Measurements from ENCODE around the gene CCSER2. TPM values are rescaled to one million over a fixed set of nuclear protein-coding genes. Genes with fewer than 3 reads are reported as not detected.

Gene CCSER2
- total and polyA plus RNA-seq, 7 experiments from 2014 or later: 59.1 to 133 (median 93.4) TPM

DNA sequence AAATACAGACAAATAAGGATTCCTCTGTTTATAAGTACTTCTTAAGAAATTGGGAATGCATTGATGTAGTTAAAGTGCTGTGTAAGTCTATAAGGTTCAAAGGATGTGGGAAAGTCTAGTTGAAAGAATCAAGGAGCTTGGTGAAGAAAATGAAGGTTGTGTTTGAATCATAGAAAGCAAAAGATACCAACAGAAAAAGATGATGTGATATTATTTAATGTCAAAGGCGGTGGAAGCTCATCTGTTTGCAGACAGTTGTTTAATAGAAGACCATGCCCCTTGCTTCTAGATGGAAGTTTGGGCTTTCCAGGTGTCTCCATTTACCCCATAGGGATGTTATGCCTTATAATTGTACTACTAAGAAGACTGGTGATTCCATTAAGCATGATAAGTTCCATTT, 150.3 kb downstream of the CCSER2 start:
- POLR2A ChIA-PET: no interaction called here

DNA sequence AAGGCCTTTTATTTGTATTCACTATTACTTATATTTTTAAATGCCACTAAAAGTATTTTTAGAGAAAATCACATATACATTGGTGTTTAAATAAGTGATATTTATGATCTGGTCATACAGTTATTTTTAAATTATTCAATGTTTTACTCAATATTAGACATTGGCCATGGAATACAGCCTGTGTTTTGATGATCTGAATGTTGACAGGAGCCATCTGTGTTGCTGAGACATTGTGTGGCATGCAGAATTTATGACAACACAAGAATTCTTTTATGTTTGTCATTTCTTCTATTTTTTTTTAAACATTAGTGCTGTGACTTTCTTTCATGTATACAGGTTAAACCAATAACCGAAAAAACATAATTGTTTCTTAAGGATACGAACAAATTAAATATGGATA, 156.2 kb downstream of the CCSER2 start:
- H3K36me3 Mint-ChIP-seq: peaks cover 11 to 72% (median 55%) of the 10 kb centered on the region in 5 donors
- Histone ChIP-seq H3K27me3 (ENCODE audit: control insufficient read depth in 2 of 2, insufficient read depth in 2 of 2, low read length in 2 of 2) (no peaks in the 10 kb centered on the region), H3K36me3 (ENCODE audit: control insufficient read depth in 2 of 3, insufficient read depth in 3 of 3, low read length in 3 of 3) (peaks cover 0 to 10% (median 0%) of the 10 kb centered on the region in 3 experiments), H3K4me3 (ENCODE audit: low read length) (no peak overlapping the region), H3K4me1 (ENCODE audit: control insufficient read depth in 2 of 2, insufficient read depth in 2 of 2, low read length in 2 of 2) (no peaks in the 10 kb centered on the region), H3K9me3 (ENCODE audit: control insufficient read depth in 2 of 3, low read length in 3 of 3) (no peaks in the 10 kb centered on the region), H3K27ac (ENCODE audit: low read depth, low read length) (no peak overlapping the region)
- CTCF ChIA-PET: no interaction called here
- DNase-seq: no peak
- no peak overlapping the region for H3K4me3 Mint-ChIP-seq
- H3K27me3 Mint-ChIP-seq: no peaks in the 10 kb centered on the region
- H3K4me1 Mint-ChIP-seq: peaks cover 4 to 22% (median 14%) of the 10 kb centered on the region in 7 donors
- POLR2A ChIA-PET: no interaction called here
- no peak overlapping the region for H3K27ac Mint-ChIP-seq
- ATAC-seq: no peak
- peaks cover 0 to 4% (median 0%) of the 10 kb centered on the region in 11 donors for H3K9me3 Mint-ChIP-seq
- intact Hi-C loops (cut with micrococcal nuclease): no loop called here

More for the DNA sequence above, 150.3 kb downstream of the CCSER2 start:
- no peaks in the 10 kb centered on the region for H3K9me3 Mint-ChIP-seq
- peak overlapping the region in 3 of 9 donors; percentile 5 to 20 (median 7) for H3K27ac Mint-ChIP-seq
- H3K4me1 Mint-ChIP-seq: peaks cover 4 to 16% (median 9%) of the 10 kb centered on the region in 7 donors
- Histone ChIP-seq H3K9me3 (ENCODE audit: control insufficient read depth in 2 of 3, low read length in 3 of 3) (no peaks in the 10 kb centered on the region), H3K27me3 (ENCODE audit: control insufficient read depth in 2 of 2, insufficient read depth in 2 of 2, low read length in 2 of 2) (no peaks in the 10 kb centered on the region), H3K4me3 (ENCODE audit: low read length) (no peak overlapping the region), H3K4me1 (ENCODE audit: control insufficient read depth in 2 of 2, insufficient read depth in 2 of 2, low read length in 2 of 2) (no peaks in the 10 kb centered on the region), H3K36me3 (ENCODE audit: control insufficient read depth in 2 of 3, insufficient read depth in 3 of 3, low read length in 3 of 3) (peaks cover 4 to 15% (median 5%) of the 10 kb centered on the region in 3 experiments), H3K27ac (ENCODE audit: low read depth, low read length) (no peak overlapping the region)
- ATAC-seq: no peak
- no peak overlapping the region for H3K4me3 Mint-ChIP-seq
- H3K36me3 Mint-ChIP-seq: peaks cover 10 to 51% (median 31%) of the 10 kb centered on the region in 5 donors
- no peaks in the 10 kb centered on the region for H3K27me3 Mint-ChIP-seq
- intact Hi-C loops (cut with micrococcal nuclease): no loop called here
- CTCF ChIA-PET: no interaction called here
- no peak for DNase-seq

DNA sequence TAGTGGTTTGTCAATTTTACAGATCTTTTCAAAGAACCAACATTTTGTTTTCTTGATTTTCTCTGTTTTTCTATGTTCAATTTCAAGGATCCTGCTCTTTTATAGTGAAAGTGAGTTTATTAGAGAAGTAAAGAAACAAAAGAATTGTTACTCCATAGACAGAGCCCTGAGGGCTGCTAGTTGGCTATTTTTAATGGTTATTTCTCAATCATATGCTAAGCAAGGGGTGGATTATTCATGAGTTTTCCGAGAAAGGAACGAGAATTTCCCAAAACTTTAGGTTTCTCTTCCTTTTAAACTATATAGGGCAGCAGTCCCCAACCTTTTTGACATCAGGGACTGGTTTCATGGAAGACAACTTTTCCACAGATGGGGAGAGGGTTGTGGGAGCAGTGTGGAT, 165.0 kb downstream of the CCSER2 start:
- Histone ChIP-seq H3K27me3 (ENCODE audit: control insufficient read depth in 2 of 2, insufficient read depth in 2 of 2, low read length in 2 of 2) (no peaks in the 10 kb centered on the region), H3K27ac (ENCODE audit: low read depth, low read length) (no peak overlapping the region), H3K4me3 (ENCODE audit: low read length) (no peak overlapping the region), H3K36me3 (ENCODE audit: control insufficient read depth in 2 of 3, insufficient read depth in 3 of 3, low read length in 3 of 3) (no peaks in the 10 kb centered on the region), H3K9me3 (ENCODE audit: control insufficient read depth in 2 of 3, low read length in 3 of 3) (no peaks in the 10 kb centered on the region), H3K4me1 (ENCODE audit: control insufficient read depth in 2 of 2, insufficient read depth in 2 of 2, low read length in 2 of 2) (peaks cover 0 to 6% of the 10 kb centered on the region in 2 donors)
- Mint-ChIP-seq H3K27me3 (no peaks in the 10 kb centered on the region), H3K36me3 (peaks cover 18 to 53% (median 29%) of the 10 kb centered on the region in 5 donors), H3K4me1 (peaks cover 13 to 68% (median 46%) of the 10 kb centered on the region in 7 donors), H3K4me3 (no peak overlapping the region), H3K27ac (peak overlapping the region in 1 of 9 donors; percentile 57), H3K9me3 (peaks cover 0 to 2% (median 0%) of the 10 kb centered on the region in 11 donors)
- ChIA-PET CTCF (no interaction called here), POLR2A (no interaction called here)
- intact Hi-C loops (cut with micrococcal nuclease): no loop called here
- ATAC-seq: no peak
- DNase-seq: no peak

DNA sequence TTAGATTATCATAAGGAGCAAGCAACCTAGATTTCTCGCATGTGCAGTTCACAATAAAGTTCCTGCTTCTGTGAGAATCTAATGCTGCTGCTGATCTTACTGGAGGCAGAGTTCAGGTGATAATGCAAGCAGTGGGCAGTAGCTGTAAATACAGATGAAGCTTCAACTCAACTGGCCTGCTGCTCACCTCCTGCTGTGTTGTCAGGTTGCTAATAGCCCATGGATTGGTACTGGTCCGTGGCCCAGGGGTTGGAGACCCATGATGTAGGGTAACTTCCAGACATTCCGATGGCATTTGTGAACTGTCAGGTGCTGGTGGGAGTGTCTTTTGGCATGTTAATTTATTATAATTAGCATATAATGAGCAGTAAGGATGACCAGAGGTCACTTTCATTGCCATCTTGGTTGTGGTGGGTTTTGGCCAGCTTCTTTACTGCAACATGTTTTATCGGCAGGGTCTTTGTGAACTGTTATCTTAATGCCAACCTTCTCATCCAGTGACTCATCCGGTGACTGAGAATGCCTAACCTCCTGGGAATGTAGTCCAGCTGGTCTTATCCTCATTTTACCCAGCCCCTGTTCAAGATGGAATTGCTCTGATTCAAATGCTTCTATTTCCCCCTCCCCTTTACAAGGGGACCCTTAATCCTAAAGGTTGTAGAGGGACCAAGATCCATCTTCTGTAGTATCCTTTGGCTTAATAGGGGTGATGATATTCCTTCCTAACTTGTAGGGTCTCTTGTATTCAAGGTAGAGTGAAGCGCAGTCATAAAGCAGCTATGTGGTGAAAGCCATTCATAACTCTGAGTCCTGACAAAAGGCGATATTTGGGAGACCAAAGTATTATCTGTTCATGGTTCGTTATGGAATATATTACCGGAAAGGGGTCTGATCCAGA, 165.8 kb downstream of the CCSER2 start:
- intact Hi-C loops (cut with micrococcal nuclease): no loop called here
- Histone ChIP-seq H3K4me1 (ENCODE audit: control insufficient read depth in 2 of 2, insufficient read depth in 2 of 2, low read length in 2 of 2) (peaks cover 0 to 6% of the 10 kb centered on the region in 2 donors), H3K4me3 (ENCODE audit: low read length) (no peak overlapping the region), H3K27ac (ENCODE audit: low read depth, low read length) (no peak overlapping the region), H3K27me3 (ENCODE audit: control insufficient read depth in 2 of 2, insufficient read depth in 2 of 2, low read length in 2 of 2) (no peaks in the 10 kb centered on the region), H3K9me3 (ENCODE audit: control insufficient read depth in 2 of 3, low read length in 3 of 3) (no peaks in the 10 kb centered on the region), H3K36me3 (ENCODE audit: control insufficient read depth in 2 of 3, insufficient read depth in 3 of 3, low read length in 3 of 3) (no peaks in the 10 kb centered on the region)
- ChIA-PET POLR2A (no interaction called here), CTCF (interaction anchor here (1.0 kb wide), 1 partner anchor 142 kb away, joined by 3 read pairs; no protein-coding TSS in a partner anchor)
- no peak overlapping the region for H3K27ac Mint-ChIP-seq
- H3K36me3 Mint-ChIP-seq: peaks cover 10 to 45% (median 21%) of the 10 kb centered on the region in 5 donors
- no peak overlapping the region for H3K4me3 Mint-ChIP-seq
- DNase-seq (no peak), ATAC-seq (no peak)
- peaks cover 10 to 60% (median 41%) of the 10 kb centered on the region in 7 donors for H3K4me1 Mint-ChIP-seq
- no peaks in the 10 kb centered on the region for H3K9me3 Mint-ChIP-seq
- no peaks in the 10 kb centered on the region for H3K27me3 Mint-ChIP-seq

DNA sequence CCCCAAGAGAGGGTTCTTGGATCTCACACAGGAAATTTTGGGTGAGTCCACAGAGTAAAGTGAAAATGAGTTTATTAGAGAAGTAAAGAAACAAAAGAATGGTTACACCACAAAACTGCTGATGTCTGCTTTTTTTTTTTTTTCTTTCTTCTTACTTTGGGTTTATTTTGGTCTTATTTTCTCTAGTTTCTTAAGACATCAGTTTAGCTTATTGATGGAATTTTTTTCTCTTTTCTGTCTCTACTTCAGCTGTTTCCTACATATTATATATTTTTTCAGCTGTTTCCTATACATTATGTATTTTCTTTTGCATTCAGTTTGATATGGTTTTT, 166.4 kb downstream of the CCSER2 start:
- H3K27me3 ChIP-seq (ENCODE audit: control insufficient read depth in 2 of 2, insufficient read depth in 2 of 2, low read length in 2 of 2): no peaks in the 10 kb centered on the region
- Mint-ChIP-seq H3K27me3 (no peaks in the 10 kb centered on the region), H3K4me1 (peaks cover 12 to 56% (median 43%) of the 10 kb centered on the region in 7 donors), H3K36me3 (peaks cover 7 to 41% (median 17%) of the 10 kb centered on the region in 5 donors), H3K4me3 (no peak overlapping the region), H3K9me3 (no peaks in the 10 kb centered on the region), H3K27ac (peak overlapping the region in 1 of 9 donors; percentile 69)
- no peak overlapping the region for H3K27ac ChIP-seq (ENCODE audit: low read depth, low read length)
- H3K36me3 ChIP-seq (ENCODE audit: control insufficient read depth in 2 of 3, insufficient read depth in 3 of 3, low read length in 3 of 3): no peaks in the 10 kb centered on the region
- no peaks in the 10 kb centered on the region for H3K9me3 ChIP-seq (ENCODE audit: control insufficient read depth in 2 of 3, low read length in 3 of 3)
- intact Hi-C loops (cut with micrococcal nuclease): no loop called here
- ChIA-PET POLR2A (no interaction called here), CTCF (interaction anchor here (1.0 kb wide), 1 partner anchor 143 kb away, joined by 3 read pairs; no protein-coding TSS in a partner anchor)
- ATAC-seq: no peak
- no peak overlapping the region for H3K4me3 ChIP-seq (ENCODE audit: low read length)
- H3K4me1 ChIP-seq (ENCODE audit: control insufficient read depth in 2 of 2, insufficient read depth in 2 of 2, low read length in 2 of 2): peaks cover 0 to 6% of the 10 kb centered on the region in 2 donors
- no peak for DNase-seq

DNA sequence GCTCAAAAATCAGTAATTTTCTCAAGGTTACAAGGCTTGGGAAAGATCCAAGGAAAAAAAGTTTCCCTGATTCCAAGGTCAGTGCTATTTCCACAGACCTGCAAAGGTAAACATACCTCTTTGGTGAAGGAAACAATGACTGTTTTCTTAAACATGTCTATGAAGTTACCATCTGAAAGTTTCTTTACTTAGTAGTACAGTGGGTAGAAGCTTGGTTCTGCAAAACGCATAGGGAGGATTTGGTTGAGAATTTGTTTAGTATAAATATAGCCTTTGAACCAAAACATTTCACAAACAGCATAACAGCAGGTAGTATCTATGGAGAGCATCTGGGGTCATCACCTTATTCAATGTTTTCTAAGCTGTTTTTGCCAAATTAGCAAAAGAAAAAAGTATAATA, 169.6 kb downstream of the CCSER2 start:
- H3K4me1 Mint-ChIP-seq: peaks cover 15 to 48% (median 42%) of the 10 kb centered on the region in 7 donors

More for the DNA sequence above, 169.6 kb downstream of the CCSER2 start:
- H3K27ac ChIP-seq (ENCODE audit: low read depth, low read length): no peak overlapping the region
- H3K4me1 ChIP-seq (ENCODE audit: control insufficient read depth in 2 of 2, insufficient read depth in 2 of 2, low read length in 2 of 2): peaks cover 0 to 6% of the 10 kb centered on the region in 2 donors
- intact Hi-C loops (cut with micrococcal nuclease): loop anchor here in 1 of 2 donors (2.0 kb wide), 1 partner anchor 15 kb away; no protein-coding TSS in a partner anchor
- no peaks in the 10 kb centered on the region for H3K9me3 Mint-ChIP-seq
- H3K36me3 Mint-ChIP-seq: peaks cover 4 to 22% (median 15%) of the 10 kb centered on the region in 5 donors
- no peaks in the 10 kb centered on the region for H3K36me3 ChIP-seq (ENCODE audit: control insufficient read depth in 2 of 3, insufficient read depth in 3 of 3, low read length in 3 of 3)
- ATAC-seq (no peak), DNase-seq (no peak)
- CTCF ChIA-PET: interaction anchor here (1.0 kb wide), 1 partner anchor 122 kb away, joined by 3 read pairs; no protein-coding TSS in a partner anchor
- no peak overlapping the region for H3K4me3 Mint-ChIP-seq
- H3K27ac Mint-ChIP-seq: no peak overlapping the region
- H3K9me3 ChIP-seq (ENCODE audit: control insufficient read depth in 2 of 3, low read length in 3 of 3): no peaks in the 10 kb centered on the region
- H3K27me3 Mint-ChIP-seq: no peaks in the 10 kb centered on the region
- H3K4me3 ChIP-seq (ENCODE audit: low read length): no peak overlapping the region
- no peaks in the 10 kb centered on the region for H3K27me3 ChIP-seq (ENCODE audit: control insufficient read depth in 2 of 2, insufficient read depth in 2 of 2, low read length in 2 of 2)
- POLR2A ChIA-PET: no interaction called here
